Measurements from ENCODE around the gene CLN5.

GRCh38 chr13:77014906-77015685, 23.2 kb downstream of the CLN5 start:
- TF ChIP-seq CTCF (IDR thresholded peaks at IDR 0.05): no peak
- no peak for TF ChIP-seq POLR2A (IDR thresholded peaks at IDR 0.05)
